NCI-H345 treated with DMSO at 0.1 percent for 48 hours (cell line): ENCODE data around the gene FUT2.

ENCODE experiments used
- DNase-seq: peaks from one replicate; lab custom pipeline; 2025; ENCODE audit not compliant: unreplicated experiment; lab: John Stamatoyannopoulos, UW

The FUT2 gene

GRCh38 chr19:48749571-48750198 is 53.9 kb downstream of the FUT2 start:
- DNase-seq: no peak

GRCh38 chr19:48750351-48750750 is 54.6 kb downstream of the FUT2 start:
- DNase-seq: no peak

- DNase-seq: no peak
Measured at GRCh38 chr19:48750771-48751504, 55.2 kb downstream of the FUT2 start.

- DNase-seq: no peak
Measured at GRCh38 chr19:48751845-48752495, 56.2 kb downstream of the FUT2 start.

- DNase-seq: peak; percentile 77
Measured at GRCh38 chr19:48752496-48753365, 57.0 kb downstream of the FUT2 start, which contains the start of gene FUT1. Gene FUT1 (minus strand): TSS chr19:48752641. CDS start chr19:48751281, 1,360 bp downstream.

- DNase-seq: no peak
Measured at GRCh38 chr19:48755084-48755641, 59.4 kb downstream of the FUT2 start, which contains the start of gene FGF21. Gene FGF21 (plus strand): TSS chr19:48755524. CDS start chr19:48756237, 713 bp downstream.
